ENCODE data around the gene PRRC2B.
"Not testable (repeated sequence)": the region's sequence is repeated elsewhere in the genome, so short reads cannot be mapped to it uniquely, and the experiment has no call there.

Gene PRRC2B

DNA sequence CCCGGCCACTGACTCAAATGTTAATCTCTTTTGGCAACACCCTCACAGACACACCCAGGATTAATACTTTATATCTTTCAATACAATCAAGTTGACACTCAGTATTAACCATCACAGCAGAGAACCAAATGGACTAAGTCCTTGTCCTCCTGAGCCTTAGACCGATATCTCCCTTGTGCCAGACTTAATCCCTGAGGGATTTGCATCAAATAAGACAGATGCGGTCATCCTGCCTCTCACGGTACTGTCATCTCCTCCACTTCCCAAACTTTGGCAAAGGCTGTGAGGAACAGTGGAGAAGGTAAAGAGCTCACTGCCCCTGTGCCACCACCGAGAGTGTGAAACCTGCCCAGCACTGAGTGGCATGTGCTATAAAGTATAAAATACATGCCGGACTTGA, 6.5 kb upstream of the PRRC2B start:
- no peak for DNase-seq

DNA sequence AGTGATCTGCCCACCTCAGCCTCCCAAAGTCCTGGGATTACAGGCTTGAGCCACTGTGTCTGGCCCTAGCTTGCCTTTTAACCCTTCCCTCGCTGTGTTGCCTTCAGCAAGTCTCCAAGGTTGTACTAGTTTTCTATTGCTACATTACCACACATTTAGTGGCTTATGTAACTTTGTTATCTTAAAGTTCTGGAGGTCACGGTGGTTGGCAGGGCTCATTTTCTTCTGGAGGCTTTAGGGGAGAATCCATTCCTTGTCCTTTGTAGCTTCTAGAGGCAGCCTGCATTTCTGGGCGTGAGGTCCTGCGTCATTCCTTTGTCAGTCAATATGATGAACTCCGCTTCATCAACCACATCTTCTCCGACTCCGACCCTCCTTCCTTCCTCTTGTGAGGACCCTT, 2.9 kb upstream of the PRRC2B start:
- no peak for DNase-seq

DNA sequence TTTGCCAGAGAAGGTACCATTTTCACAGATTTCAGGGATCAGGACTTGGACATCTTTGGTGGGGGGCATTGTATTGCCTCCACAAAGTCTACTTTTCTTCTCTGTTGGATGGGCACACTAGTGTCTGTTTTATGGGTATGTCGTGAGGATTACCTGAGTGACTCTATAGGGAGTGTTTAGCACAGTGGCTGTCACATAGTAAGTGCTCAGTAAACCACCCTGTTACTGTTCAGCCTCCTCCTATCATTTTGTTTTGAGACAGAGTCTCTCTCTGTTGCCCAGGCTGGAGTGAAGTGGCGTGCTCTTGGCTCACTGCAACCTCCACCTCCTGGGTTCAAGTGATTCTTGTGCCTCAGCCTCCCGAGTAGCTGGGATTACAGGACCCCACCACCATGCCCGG, 2.4 kb upstream of the PRRC2B start:
- DNase-seq = no peak

DNA sequence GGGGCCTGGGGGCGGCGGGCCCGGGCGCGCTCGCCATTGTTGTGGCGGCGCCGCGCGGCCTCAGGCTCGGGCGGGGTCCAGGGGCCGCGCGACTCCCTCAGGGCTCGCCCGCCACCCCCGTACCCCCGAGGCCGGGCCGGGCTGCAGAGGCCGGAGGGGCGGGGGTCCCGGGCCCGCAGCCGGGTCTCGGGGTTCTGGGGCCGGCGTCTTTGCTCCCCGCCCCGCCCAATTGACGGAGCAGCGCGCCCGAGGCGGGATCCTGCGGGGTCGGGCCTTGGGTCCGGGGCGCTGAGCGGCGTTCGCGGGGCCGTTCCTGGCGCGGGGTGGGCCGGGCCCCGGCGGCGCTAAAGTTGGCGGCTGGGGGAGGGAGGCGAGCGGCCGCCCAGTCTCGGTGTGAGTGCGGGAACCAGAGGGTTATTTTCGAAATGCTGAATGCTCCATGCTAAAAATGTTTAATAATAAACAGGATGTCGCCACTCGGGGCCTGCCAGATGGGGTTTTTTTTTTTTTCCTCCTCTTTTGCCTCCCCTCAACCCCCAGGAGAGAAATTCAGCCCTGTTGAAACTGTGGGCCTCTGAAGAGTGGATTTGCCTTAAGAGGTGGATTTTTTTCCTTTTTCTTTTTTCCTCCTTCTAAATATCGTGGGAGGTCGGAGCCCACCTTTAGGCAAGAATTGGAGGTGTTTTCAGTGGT, 724 bp downstream of the PRRC2B start:
- peak; percentile 22 for DNase-seq

DNA sequence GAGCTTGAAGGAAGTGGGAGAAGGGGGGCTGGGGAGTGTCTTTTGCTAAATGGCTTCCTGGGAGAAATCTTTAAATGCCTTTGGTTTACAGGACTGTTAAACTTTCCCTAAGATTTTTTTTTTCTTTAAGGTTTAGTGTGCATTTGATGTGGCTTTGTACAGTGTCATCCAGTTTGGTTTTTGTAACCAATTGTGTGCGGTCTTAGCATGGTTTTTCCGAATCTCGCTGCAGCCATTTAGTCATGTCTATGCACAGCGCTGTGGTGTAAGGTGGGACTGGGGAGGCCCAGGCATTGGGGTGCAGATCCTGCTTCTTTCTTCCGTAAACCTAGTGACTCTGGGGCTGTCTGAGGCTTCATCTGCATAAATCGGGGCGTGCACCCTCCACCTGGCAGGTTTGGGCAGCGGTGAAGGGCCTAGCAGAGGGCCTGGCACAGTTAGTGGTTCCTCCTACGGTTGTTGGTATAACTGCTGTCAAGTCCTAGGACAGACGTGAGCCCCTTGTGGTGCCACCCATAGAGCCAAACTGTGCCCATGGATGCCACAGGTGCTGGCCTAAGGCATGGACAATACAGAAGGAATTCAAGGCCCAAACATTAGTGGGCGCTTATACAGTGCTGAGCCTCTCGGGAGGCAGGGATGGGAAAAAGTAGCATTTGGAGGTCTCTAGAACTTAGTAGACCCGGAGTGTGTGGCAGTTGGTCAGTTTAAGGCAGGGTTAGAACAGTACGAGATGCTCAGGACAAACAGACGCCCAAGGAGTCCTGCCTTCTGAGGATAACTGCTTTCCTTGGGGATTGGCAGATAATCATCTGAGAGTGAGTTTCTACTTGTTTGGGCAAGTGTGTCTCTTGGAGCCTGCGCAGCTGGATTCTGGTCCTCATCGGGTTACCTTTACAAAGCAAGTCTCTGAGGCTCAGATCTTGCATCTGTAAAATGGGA, 1.5 kb downstream of the PRRC2B start:
- DNase-seq = no peak

DNA sequence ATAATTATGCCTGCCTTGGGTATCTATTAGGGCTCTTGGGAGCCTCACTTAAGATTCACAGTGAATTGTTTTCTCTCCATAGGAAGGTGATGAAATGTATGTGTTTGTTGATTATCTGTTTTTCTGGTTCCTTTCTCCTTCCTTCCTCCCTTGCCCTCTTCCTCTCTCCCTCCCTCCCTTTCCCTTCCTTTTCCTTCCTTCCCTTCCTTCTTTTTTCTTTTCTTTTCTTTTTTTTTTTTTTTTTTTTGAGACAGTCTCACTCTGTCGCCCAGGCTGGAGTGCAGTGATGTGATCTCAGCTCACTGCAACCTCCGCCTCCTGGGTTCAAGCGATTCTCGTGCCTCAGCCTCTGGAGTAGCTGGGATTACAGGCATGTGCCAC, 2.2 kb downstream of the PRRC2B start:
- not testable (repeated sequence) for DNase-seq

DNA sequence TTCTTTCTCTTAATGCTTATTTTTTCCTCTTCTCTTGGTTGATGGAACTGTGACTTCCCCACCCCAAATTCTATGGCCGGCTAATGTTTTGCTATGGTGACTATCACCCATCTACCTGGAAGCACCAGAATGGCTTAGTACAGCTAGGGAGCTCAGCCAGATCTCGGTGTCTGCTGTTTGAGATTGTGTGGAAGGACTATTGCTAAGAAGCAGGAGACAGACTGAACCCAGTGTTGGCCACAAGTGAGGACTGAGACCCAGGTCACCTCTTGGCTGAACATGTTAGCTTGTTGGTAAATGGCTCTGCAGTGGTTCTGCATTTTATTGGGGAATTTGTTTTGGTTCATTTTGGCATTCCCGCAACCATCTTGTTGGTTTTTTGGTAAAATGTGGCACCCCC, 2.7 kb downstream of the PRRC2B start:
- no peak for DNase-seq

DNA sequence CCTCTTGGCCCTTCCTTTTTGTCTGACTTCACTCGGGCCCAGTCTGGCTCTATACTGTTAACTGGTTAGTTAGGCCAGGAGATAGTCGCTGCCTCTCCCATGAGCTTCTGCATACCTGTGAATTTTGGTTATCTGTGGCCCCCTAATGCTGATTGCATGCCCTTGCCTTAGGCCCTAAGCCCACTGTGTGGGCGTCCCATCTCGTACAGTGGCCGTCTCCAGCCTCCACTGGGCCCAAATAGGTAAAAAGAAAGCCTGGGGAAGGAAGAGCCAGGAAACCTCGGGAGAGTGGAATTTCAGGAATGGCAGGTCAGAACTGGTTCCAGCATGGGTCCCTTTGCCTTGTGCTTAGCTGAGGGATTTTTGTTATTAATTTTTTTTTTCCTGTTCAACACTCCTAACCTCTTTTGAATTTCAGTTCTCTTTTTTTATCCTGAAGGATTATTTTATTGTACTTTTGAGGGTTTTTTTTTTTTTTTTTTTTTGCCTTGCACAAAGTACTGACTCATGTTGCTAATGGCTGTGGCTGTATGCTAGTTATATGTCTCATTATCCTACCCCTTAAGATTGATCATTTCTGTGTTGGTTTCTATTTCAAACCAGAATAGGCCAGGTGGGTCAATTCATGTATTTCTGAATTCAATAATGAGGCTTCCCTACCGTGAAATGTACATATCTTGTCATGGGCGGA, 3.4 kb downstream of the PRRC2B start:
- no peak for DNase-seq

DNA sequence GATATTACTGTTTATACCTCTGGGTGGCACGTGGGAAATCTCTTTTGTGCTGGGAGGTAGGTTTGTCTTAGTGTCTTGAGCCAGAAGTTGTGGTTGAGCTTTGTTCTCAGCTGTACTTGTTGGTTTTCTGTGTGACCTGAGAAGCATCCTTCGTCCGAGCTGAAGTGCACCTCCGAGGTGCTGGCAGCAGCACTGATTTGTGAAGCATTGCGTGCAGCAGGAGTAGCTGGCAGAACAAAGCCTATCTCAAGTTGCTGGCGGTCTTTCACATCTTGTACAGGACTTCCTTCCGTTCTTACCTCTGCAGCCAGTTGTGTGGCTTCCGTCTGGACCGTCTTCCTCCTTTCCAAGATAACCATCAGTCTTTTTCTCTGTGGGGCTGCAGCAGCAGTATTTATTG, 4.3 kb downstream of the PRRC2B start:
- DNase-seq = no peak

DNA sequence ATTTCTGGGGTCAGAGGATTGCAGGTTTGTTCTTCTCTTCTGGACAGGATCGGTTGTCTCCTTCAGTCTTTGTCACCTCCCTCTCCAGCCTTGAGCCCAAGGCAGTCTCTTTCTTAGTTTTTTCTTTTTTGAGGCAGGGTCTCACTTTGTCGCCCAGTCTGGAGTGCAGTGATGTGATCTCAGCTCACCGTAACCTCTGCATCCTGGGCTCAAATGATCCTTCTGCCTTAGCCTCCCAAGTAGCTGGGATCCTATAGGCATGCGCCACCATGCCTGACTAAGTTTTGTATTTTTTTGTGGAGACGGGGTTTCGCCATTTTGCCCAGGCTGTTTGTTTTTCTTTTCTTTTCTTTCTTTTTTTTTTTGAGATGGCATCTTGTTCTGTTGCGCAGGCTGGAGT, 6.1 kb downstream of the PRRC2B start:
- no peak for DNase-seq

DNA sequence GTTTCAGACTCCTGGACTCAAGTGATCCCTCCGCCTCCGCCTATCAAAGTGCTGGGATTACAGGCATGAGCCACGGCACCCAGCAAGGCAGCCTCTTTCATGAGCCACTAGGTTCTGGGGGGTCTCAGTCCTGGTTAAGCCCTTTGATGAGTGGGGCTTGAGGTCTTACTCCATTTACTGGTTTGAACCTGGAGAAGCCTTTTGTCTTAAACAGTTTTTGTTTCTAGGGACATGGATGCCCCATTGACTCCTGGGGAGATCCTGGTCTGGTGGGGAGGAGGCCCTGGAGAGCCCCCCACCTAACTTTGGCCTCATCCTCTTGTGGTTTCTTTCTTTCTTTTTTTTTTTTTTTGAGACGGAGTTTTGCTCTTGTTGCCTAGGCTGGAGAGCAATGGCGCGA, 6.7 kb downstream of the PRRC2B start:
- DNase-seq = no peak

DNA sequence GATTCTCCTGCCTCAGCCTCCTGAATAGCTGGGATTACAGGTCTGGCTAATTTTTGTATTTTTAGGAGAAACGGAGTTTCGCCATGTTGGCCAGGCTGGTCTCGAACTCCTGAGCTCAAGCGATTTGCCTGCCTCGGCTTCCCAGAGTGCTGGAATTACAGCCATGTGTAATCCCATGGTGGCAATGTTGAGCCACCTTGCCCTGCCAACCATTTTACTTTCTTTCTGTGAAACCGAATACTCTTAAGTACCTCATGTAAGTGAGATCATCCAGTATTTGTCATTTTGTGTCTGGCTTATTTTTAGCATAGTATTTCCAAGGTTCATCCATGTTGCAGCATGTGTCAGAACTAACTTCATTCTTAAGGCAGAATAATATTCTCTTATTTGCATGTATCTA, 8.2 kb downstream of the PRRC2B start:
- DNase-seq = no peak

DNA sequence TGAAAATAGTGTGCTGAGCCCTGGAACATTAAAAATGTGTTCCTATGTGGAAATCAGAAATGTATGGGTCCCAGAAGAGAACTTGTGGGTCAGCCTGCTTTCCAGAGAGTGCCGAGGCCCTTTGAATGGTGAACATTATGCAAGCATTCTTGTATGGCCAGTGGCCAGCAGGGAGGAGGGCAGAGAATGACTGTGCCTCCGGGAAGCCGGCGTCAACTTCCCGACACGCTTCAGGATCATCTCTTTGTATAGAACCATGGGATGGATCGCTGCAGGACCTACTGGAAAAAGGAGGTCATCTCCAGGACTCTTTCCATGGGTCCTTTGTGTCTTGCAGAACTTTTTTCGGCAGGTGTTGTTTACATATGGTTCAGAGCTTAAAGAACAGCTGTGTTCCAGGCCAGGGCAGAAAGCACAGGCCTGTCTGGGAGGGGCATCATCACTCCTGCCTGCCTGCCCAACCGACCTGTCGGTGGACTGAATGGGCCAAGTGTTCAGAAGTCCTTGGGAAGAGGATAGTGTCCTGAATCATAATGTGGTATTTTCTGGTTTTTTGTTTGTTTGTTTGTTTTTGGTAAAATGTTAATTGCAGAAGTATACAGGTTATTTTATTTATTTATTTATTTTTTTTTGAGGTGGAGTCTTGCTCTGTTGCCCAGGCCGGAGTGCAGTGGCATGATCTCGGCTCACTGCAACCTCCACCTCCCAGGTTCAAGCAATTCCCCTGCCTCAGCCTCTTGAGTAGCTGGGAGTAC, 9.0 kb downstream of the PRRC2B start:
- DNase-seq = peak; percentile 28

DNA sequence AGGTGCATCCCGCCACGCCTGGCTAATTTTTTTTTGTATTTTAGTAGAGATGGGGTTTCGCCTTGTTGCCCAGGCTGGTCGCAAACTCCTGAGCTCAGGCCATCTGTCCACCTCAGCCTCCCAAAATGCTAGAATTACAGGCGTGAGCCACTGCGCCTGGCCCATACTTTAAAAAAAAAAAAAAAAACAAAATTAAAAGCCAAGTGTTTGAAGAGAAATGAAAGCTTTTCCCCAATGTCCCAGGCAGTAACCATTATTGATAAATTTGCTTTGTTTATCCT, 9.5 kb downstream of the PRRC2B start:
- DNase-seq = no peak

DNA sequence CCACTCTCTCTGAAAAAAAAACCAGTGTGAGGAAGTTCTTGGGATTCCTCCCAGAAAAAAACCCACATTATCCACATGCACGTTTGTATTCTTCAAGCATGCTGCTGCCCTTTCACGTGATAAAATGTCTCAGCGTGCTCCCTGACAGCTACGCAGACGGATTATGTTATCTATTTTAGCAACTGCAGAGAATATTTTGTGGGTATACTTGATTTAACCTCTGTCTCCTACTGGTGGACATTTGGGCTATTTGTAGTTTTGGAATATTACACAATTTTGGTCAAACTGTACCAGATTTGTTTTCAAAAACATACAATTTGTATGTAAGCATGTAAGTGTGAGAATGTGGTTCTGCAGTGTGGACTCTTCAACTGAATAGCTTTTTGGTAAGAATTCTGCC, 10.7 kb downstream of the PRRC2B start:
- no peak for DNase-seq

DNA sequence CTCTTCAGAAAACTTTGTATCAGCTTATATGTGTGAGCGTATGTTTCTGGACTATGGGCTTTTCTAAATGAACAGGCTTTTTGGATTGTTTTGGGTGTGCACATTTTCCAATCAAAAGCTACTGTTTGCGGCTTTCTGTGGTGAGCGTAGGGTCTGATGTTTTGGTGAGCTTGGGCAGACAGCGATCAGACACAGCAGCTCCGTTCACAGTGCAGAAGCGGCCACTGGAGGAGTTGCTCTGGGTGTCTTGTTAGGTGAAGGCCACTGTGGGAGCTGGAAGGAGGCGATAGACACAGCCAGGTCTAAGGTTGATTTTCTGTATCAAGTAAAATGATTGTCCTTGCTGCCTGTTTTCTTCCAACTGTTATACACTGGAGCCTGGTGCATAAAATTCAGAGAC, 11.1 kb downstream of the PRRC2B start:
- DNase-seq = no peak

DNA sequence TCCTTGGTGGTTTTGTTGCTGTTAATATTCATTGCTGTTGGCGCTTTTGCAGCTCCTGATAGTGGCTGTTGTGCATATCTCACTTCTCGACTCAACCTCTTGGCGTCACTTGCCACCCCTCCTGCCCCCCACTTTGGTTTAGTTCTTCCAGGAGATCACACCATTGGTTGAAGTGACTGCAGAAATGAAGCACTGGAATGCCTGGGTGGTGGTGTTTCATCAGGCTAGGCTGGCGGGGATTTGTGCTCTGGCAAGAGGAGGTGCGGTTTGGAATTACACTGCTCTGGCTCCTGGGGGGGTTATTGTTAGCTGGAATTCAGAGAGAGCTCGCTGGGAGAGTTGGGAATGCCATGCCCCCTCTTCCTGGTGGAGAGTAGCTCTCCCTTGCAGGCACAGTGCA, 11.5 kb downstream of the PRRC2B start:
- no peak for DNase-seq

DNA sequence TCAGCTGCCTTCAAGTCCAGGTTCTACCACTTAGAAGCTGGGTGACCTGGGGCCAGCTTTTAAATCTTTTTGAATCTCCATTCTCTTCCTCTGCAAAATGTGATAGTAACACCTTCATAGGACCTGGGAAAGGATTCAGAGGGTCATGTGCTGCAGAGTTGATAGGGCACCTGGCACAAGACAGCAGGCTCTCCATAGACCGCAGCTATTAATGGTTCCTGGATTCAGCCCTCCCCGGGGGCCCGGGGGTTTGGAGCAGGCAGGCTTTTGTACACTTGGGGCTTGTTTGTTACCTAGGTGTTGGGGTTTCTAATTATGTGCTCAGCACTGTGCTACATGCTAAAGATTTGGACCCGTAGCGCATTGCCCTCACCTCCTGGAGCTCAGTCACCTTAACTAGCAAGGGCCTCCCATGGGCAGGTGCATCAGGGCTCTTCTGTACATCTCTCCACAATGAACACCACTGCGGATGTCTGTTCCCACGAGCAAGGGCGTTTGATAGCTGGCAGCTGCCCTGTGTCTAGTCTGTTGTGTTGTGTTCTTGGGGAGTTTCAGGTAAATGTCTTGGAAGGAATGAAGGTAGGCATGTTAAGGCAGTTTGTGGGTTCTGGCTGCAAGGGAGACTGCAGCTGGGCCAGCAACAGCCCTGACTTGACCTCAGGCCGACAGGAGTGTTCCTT, 12.1 kb downstream of the PRRC2B start:
- DNase-seq = no peak

DNA sequence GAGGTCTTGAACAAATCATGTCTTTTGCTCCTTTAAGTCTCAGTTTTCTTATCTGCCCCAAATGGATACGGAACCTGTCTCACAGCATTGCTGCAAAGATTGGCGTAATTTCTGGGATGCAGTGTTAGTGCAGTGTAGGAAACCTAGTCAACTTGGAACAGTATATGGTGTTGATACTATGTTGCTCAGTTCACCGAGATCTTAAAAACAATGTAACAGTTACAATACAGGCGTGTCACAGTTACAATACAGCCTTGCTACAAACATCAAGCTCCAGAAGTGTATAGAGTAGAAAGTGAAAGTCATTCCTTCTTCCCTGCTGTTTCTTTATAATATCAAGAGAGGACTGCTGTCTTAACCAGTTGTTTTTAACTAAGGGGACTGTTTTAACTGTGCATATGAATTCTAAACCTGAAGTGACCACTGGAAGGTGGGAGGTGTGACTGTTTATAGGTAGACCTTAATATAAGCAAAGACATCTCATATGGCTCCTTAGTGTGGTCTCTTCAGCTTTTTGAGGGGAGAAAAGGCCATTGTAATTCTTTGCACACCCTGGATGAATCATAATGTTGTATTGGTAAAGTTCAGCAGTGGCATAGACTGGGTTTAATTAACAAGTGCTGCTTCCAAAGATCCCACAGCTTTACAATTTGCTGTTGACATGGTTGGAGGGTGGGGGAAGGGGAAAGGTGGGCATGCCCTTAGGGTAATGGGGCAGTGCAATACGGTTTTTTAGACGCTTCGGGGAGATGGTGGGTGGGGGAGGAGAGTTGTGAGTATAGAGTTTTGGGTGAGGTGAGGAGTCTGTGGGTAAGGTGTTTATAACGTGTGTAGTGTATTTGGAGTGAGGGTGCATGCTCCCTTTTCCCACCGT, 12.9 kb downstream of the PRRC2B start:
- DNase-seq = no peak

DNA sequence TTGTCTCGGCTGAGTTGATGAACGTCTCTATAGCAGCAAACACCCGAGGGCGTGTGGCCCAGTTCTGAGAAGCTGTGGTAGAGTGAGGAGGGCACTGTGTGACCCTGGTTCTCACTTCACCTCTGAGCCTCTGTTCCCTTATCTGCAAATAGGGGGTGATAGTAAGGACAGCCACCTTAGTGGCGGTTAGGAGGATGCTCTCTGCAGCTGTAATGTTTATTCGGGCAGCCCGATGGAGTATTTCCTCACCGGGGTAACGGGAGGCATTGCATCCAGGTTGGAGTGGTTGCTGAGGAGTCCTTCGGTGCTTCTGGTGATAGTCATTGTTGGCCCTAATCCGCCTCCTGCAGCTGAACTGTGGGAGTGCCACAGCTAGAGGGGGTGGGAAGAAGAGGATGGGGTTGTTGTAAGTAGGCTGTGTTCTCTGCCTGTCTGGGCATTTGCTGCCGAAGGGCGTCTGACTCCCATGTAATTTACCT, 13.9 kb downstream of the PRRC2B start:
- no peak for DNase-seq

DNA sequence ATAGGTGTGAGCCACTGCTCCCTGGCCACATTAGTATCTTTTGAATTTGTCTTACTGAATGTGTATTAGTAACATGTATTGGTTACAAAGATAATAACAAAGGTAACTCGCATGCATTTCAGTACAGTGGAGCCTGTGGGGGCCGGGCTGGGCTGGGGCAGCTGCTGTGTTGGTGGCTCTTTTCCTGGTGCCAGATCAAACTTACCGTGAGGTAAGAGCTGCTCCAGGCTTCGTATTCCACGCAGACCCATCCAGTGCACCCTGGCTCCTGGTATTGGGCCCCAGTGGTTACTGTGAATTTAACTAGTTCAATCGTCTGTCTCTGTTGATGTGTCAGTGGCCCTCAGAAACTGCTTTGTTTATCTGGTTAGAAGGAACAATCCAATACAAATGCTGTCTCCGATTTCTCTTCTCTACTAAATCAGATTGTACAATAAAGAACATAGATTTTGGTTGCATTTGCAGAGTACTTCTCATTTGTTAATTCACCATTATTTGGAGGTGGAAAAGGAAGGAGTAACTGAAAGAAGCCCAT, 15.6 kb downstream of the PRRC2B start:
- no peak for DNase-seq
